SK-N-SH treated with all-trans-retinoic acid at 6 μM for 48 hours (cell line): ENCODE data around the gene SLC34A1.

Experiments
- BACH2 ChIP-seq: fragments of 250-450 bp; sonication (Bioruptor Pico); IDR thresholded peaks from 2 replicates; pipeline ENCODE4 v1.9.0; 2021; ENCODE audit warnings: mild to moderate bottlenecking, borderline replicate concordance
- CSDC2 ChIP-seq: fragments of 250-450 bp; sonication (Bioruptor Pico); IDR thresholded peaks from 2 replicates; pipeline ENCODE4 v1.5.0; 2020; ENCODE audit warnings: mild to moderate bottlenecking, moderate library complexity
- GLIS3 ChIP-seq: fragments of 250-450 bp; sonication (Bioruptor Pico); IDR thresholded peaks from 2 replicates; pipeline ENCODE4 v1.5.0; 2020; ENCODE audit warnings: mild to moderate bottlenecking, moderate library complexity
- TOX ChIP-seq: fragments of 250-450 bp; sonication (Bioruptor Pico); IDR thresholded peaks from 2 replicates; pipeline ENCODE4 v1.8.0; 2021; ENCODE audit warnings: mild to moderate bottlenecking, moderate library complexity, borderline replicate concordance
- ZFP3 ChIP-seq: fragments of 250-450 bp; sonication (Bioruptor Pico); IDR thresholded peaks from 2 replicates; pipeline ENCODE4 v1.5.0; 2020; ENCODE audit warnings: mild to moderate bottlenecking, moderate library complexity
- ZFP30 ChIP-seq: fragments of 450-650 bp; formaldehyde crosslinking; IDR thresholded peaks from 2 replicates; pipeline ENCODE4 v1.5.0; 2022; ENCODE audit warnings: mild to moderate bottlenecking, moderate library complexity
- ZNF70 ChIP-seq: fragments of 450-650 bp; formaldehyde crosslinking; IDR thresholded peaks from 2 replicates; pipeline ENCODE4 v1.5.0; 2020; ENCODE audit warnings: mild to moderate bottlenecking, moderate library complexity
- ZNF8 ChIP-seq: fragments of 450-650 bp; formaldehyde crosslinking; IDR thresholded peaks from 2 replicates; pipeline ENCODE4 v1.5.0; 2020; ENCODE audit warnings: mild to moderate bottlenecking, moderate library complexity
- TF ChIP-seq, protein P1 (sequence below): fragments of 250-450 bp; sonication (Bioruptor Pico); IDR thresholded peaks from 2 replicates; pipeline ENCODE4 v1.8.0; 2020; ENCODE audit warnings: mild to moderate bottlenecking, moderate library complexity, borderline replicate concordance
- TF ChIP-seq, protein P2 (sequence below): fragments of 250-450 bp; sonication (Bioruptor Pico); IDR thresholded peaks from 2 replicates; pipeline ENCODE4 v1.5.1; 2020; ENCODE audit warnings: low read depth, mild to moderate bottlenecking, moderate library complexity

DNA sequence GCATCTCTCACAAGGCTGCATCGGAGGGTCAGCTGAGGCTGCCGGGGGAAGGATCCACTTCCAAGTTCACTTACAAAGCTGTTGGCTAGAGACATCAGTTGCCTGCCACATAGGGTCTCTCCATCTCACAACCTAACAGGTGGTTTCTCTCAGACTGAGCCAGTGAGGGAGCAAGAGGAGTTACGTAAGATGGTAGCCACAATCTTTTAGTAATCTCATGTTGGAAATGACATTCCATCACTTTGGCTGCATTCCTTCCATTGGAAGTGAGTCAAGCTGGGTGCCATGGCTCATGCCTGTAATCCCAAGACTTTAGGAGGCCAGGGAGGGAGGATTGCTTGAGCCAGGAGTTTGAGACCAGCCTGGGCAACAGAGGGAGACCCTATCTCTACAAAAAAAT lies 34.8 kb downstream of the SLC34A1 start:
- no peak for TF ChIP-seq ZFP30
- TF ChIP-seq, protein P1, sequence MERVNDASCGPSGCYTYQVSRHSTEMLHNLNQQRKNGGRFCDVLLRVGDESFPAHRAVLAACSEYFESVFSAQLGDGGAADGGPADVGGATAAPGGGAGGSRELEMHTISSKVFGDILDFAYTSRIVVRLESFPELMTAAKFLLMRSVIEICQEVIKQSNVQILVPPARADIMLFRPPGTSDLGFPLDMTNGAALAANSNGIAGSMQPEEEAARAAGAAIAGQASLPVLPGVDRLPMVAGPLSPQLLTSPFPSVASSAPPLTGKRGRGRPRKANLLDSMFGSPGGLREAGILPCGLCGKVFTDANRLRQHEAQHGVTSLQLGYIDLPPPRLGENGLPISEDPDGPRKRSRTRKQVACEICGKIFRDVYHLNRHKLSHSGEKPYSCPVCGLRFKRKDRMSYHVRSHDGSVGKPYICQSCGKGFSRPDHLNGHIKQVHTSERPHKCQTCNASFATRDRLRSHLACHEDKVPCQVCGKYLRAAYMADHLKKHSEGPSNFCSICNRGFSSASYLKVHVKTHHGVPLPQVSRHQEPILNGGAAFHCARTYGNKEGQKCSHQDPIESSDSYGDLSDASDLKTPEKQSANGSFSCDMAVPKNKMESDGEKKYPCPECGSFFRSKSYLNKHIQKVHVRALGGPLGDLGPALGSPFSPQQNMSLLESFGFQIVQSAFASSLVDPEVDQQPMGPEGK (CRISPR knock-in tag) = no peak
- no peak for TF ChIP-seq ZNF70 (CRISPR knock-in tag)
- TF ChIP-seq CSDC2 (CRISPR knock-in tag) = no peak
- no peak for TF ChIP-seq BACH2 (CRISPR knock-in tag)
- TF ChIP-seq, protein P2, sequence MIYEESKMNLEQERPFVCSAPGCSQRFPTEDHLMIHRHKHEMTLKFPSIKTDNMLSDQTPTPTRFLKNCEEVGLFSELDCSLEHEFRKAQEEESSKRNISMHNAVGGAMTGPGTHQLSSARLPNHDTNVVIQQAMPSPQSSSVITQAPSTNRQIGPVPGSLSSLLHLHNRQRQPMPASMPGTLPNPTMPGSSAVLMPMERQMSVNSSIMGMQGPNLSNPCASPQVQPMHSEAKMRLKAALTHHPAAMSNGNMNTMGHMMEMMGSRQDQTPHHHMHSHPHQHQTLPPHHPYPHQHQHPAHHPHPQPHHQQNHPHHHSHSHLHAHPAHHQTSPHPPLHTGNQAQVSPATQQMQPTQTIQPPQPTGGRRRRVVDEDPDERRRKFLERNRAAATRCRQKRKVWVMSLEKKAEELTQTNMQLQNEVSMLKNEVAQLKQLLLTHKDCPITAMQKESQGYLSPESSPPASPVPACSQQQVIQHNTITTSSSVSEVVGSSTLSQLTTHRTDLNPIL (CRISPR knock-in tag) = no peak
- no peak for TF ChIP-seq ZNF8 (CRISPR knock-in tag)
- TF ChIP-seq TOX (CRISPR knock-in tag) = no peak
- no peak for TF ChIP-seq ZFP3 (CRISPR knock-in tag)
- no peak for TF ChIP-seq GLIS3 (CRISPR knock-in tag)
